Lower leg skin (tissue), 3 donors: ENCODE measurements around the gene GALT.

Experiments
- CTCF ChIP-seq, 3 donors: fragments of 450-650 bp; IDR thresholded peaks; one replicate each; pipeline ENCODE4 v1.5.1; 2016; ENCODE audit warnings: antibody characterized with exemption in 3 of 3, mild to moderate bottlenecking in 3 of 3, moderate library complexity in 2 of 3
- POLR2A ChIP-seq, 2 donors: fragments of 450-650 bp; IDR thresholded peaks; one replicate each; pipeline ENCODE4 v1.6.1; 2016 to 2017; ENCODE audit warnings: antibody characterized with exemption in 2 of 2, mild to moderate bottlenecking in 1 of 2, moderate library complexity in 1 of 2

GRCh38 chr9:34665381-34666250 is 19.1 kb downstream of the GALT start:
- no peak for TF ChIP-seq CTCF (IDR thresholded peaks at IDR 0.05)
- TF ChIP-seq POLR2A (IDR thresholded peaks at IDR 0.05), result peak in 1 of 2 donors; percentile 82
